Mesothelial cell of epicardium (in vitro differentiated cells): ENCODE measurements around the gene DYRK4. TPM values are rescaled to one million over a fixed set of nuclear protein-coding genes. Genes with fewer than 3 reads are reported as not detected.

ENCODE experiments used
- DNase-seq, 2 experiments: peaks; one replicate each; pipeline ENCODE4 v3.0.0; 2021; ENCODE audit warnings: low spot score in 2 of 2; ENCODE audit not compliant: unreplicated experiment in 2 of 2
- H3K27ac Mint-ChIP-seq: 2 replicates; pipeline ENCODE4 v1.8.0; 2021; ENCODE audit warnings: mixed read lengths
- H3K27me3 Mint-ChIP-seq: 2 replicates; pipeline ENCODE4 v1.8.0; 2021; ENCODE audit warnings: low read depth, mixed read lengths
- H3K36me3 Mint-ChIP-seq: 2 replicates; pipeline ENCODE4 v1.8.0; 2021; ENCODE audit warnings: mixed read lengths
- H3K4me1 Mint-ChIP-seq: 2 replicates; pipeline ENCODE4 v1.8.0; 2021; ENCODE audit warnings: mixed read lengths
- H3K4me3 Mint-ChIP-seq: 2 replicates; pipeline ENCODE4 v1.8.0; 2021; ENCODE audit warnings: mild to moderate bottlenecking, moderate library complexity, mixed read lengths
- H3K9me3 Mint-ChIP-seq: 2 replicates; pipeline ENCODE4 v1.8.0; 2021; ENCODE audit warnings: mixed read lengths
- total RNA-seq: library from RNA; stranded (reverse); gene quantifications from 3 replicates; pipeline ENCODE4 v1.2.1, GENCODE V29; 2021
- TF ChIP-seq, protein P1 (sequence below): fragments of 200-600 bp; sonication (generic); IDR thresholded peaks from one replicate; pipeline ENCODE4 v1.5.0; 2021; ENCODE audit warnings: antibody characterized with exemption; ENCODE audit not compliant: unreplicated experiment

The DYRK4 gene
- total RNA-seq, 1 donor from 2014 or later, result 39.7 TPM

GRCh38 chr12:4540170-4540569 lies 21.8 kb upstream of the DYRK4 start:
- H3K27ac Mint-ChIP-seq, result no peak overlapping the region
- peaks cover 30% of the 10 kb centered on the region for H3K4me1 Mint-ChIP-seq
- H3K4me3 Mint-ChIP-seq, result peak overlapping the region; percentile 97
- H3K27me3 Mint-ChIP-seq, result no peaks in the 10 kb centered on the region
- H3K9me3 Mint-ChIP-seq, result no peaks in the 10 kb centered on the region
- TF ChIP-seq, protein P1, sequence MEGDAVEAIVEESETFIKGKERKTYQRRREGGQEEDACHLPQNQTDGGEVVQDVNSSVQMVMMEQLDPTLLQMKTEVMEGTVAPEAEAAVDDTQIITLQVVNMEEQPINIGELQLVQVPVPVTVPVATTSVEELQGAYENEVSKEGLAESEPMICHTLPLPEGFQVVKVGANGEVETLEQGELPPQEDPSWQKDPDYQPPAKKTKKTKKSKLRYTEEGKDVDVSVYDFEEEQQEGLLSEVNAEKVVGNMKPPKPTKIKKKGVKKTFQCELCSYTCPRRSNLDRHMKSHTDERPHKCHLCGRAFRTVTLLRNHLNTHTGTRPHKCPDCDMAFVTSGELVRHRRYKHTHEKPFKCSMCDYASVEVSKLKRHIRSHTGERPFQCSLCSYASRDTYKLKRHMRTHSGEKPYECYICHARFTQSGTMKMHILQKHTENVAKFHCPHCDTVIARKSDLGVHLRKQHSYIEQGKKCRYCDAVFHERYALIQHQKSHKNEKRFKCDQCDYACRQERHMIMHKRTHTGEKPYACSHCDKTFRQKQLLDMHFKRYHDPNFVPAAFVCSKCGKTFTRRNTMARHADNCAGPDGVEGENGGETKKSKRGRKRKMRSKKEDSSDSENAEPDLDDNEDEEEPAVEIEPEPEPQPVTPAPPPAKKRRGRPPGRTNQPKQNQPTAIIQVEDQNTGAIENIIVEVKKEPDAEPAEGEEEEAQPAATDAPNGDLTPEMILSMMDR, result no peak
- H3K36me3 Mint-ChIP-seq, result peaks cover 9% of the 10 kb centered on the region
- no peak for DNase-seq

- Mint-ChIP-seq H3K4me1 (peaks cover 30% of the 10 kb centered on the region), H3K27ac (no peak overlapping the region), H3K27me3 (no peaks in the 10 kb centered on the region), H3K9me3 (no peaks in the 10 kb centered on the region), H3K36me3 (peaks cover 9% of the 10 kb centered on the region), H3K4me3 (no peak overlapping the region)
- TF ChIP-seq, protein P1, result no peak
- no peak for DNase-seq
These were observed 21.4 kb upstream of the DYRK4 start for GRCh38 chr12:4540638-4541037.

GRCh38 chr12:4545195-4545594 lies 16.8 kb upstream of the DYRK4 start:
- Mint-ChIP-seq H3K27ac (no peak overlapping the region), H3K4me3 (no peak overlapping the region), H3K4me1 (no peaks in the 10 kb centered on the region), H3K27me3 (no peaks in the 10 kb centered on the region), H3K36me3 (peaks cover 9% of the 10 kb centered on the region), H3K9me3 (no peaks in the 10 kb centered on the region)
- TF ChIP-seq, protein P1, result no peak
- DNase-seq, result no peak

DNA sequence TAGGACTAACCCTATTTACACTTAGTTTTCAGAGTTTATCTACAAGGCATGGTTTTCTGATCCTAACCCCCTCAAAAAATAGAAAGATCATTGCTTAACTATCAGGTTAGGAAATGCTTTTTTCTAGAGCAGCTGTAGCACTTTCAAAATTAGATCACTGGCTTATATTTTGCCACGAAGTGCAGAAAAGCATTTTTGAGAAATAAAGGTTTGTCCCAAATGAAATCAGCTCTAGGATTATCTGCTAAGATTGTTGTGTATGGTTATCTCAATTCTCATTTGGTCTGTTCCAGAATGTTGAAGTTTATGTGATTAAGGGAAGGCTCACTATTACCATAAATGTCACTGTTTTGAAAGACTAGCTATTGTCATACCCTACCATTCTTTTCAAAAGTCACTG lies 9.8 kb upstream of the DYRK4 start:
- Mint-ChIP-seq H3K27ac (no peak overlapping the region), H3K27me3 (no peaks in the 10 kb centered on the region), H3K4me3 (no peak overlapping the region), H3K4me1 (no peaks in the 10 kb centered on the region), H3K9me3 (no peaks in the 10 kb centered on the region), H3K36me3 (no peaks in the 10 kb centered on the region)
- DNase-seq, result no peak
- TF ChIP-seq, protein P1, result no peak

DNA sequence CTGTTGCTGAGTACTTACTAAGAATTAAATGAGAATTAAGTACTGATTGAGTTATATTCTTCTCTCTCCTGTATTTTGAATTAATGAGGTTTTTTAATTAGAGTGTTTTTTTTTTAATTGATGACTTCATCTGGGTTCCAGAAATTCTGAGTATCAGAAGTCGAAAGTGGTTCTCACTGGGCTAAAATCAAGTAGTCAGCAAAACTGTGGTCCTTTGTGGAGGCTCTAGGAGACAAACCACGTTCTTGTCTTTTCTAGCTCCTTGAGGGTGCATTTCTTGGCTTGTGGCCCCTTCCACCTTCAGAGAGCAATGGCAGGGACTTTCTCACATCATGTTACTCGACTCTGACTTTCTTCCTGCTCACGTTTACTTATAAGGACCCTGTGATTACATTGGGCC lies 8.1 kb upstream of the DYRK4 start:
- no peak overlapping the region for H3K4me3 Mint-ChIP-seq
- no peaks in the 10 kb centered on the region for H3K27me3 Mint-ChIP-seq
- H3K27ac Mint-ChIP-seq, result no peak overlapping the region
- H3K36me3 Mint-ChIP-seq, result no peaks in the 10 kb centered on the region
- no peak for DNase-seq
- H3K9me3 Mint-ChIP-seq, result no peaks in the 10 kb centered on the region
- TF ChIP-seq, protein P1, result no peak
- no peaks in the 10 kb centered on the region for H3K4me1 Mint-ChIP-seq

GRCh38 chr12:4555804-4556203 lies 6.2 kb upstream of the DYRK4 start:
- Mint-ChIP-seq H3K4me3 (no peak overlapping the region), H3K9me3 (no peaks in the 10 kb centered on the region), H3K27me3 (no peaks in the 10 kb centered on the region), H3K27ac (no peak overlapping the region), H3K4me1 (no peaks in the 10 kb centered on the region), H3K36me3 (no peaks in the 10 kb centered on the region)
- no peak for DNase-seq
- TF ChIP-seq, protein P1, result no peak
